ENCODE measurements around the gene PITRM1. TPM values are rescaled to one million over a fixed set of nuclear protein-coding genes. Genes with fewer than 3 reads are reported as not detected.

Gene PITRM1
- total RNA-seq, 1 experiment from 2014 or later, result 47.5 TPM

- no peak for DNase-seq (ENCODE audit: low spot score)
Measured at GRCh38 chr10:3140280-3140679, 32.3 kb downstream of the PITRM1 start.

GRCh38 chr10:3139216-3139910 is 33.2 kb downstream of the PITRM1 start:
- no peak for DNase-seq (ENCODE audit: low spot score)

- no peak for DNase-seq (ENCODE audit: low spot score)
Measured at GRCh38 chr10:3137958-3138726, 34.4 kb downstream of the PITRM1 start.

GRCh38 chr10:3136763-3137611 is 35.6 kb downstream of the PITRM1 start:
- no peak for DNase-seq (ENCODE audit: low spot score)

GRCh38 chr10:3136336-3136735 is 36.2 kb downstream of the PITRM1 start:
- no peak for DNase-seq (ENCODE audit: low spot score)

- DNase-seq (ENCODE audit: low spot score), result no peak
Measured at GRCh38 chr10:3135006-3135405, 37.6 kb downstream of the PITRM1 start.

- DNase-seq (ENCODE audit: low spot score), result no peak
Measured at GRCh38 chr10:3133948-3134347, 38.6 kb downstream of the PITRM1 start.

- DNase-seq (ENCODE audit: low spot score), result no peak
Measured at GRCh38 chr10:3132036-3133025, 40.3 kb downstream of the PITRM1 start.

GRCh38 chr10:3131098-3131497 is 41.5 kb downstream of the PITRM1 start:
- DNase-seq (ENCODE audit: low spot score), result no peak

- no peak for DNase-seq (ENCODE audit: low spot score)
Measured at GRCh38 chr10:3129581-3130340, 42.8 kb downstream of the PITRM1 start.

- no peak for DNase-seq (ENCODE audit: low spot score)
Measured at GRCh38 chr10:3128379-3129130, 44.0 kb downstream of the PITRM1 start.

- no peak for DNase-seq (ENCODE audit: low spot score)
Measured at GRCh38 chr10:3127921-3128320, 44.7 kb downstream of the PITRM1 start.

GRCh38 chr10:3126741-3127346 is 45.7 kb downstream of the PITRM1 start:
- no peak for DNase-seq (ENCODE audit: low spot score)

- DNase-seq (ENCODE audit: low spot score), result no peak
Measured at GRCh38 chr10:3126249-3126648, 46.3 kb downstream of the PITRM1 start.

GRCh38 chr10:3125527-3126170 is 46.9 kb downstream of the PITRM1 start:
- no peak for DNase-seq (ENCODE audit: low spot score)

GRCh38 chr10:3124412-3125175 is 48.0 kb downstream of the PITRM1 start:
- DNase-seq (ENCODE audit: low spot score), result no peak

GRCh38 chr10:3123571-3124411 is 48.8 kb downstream of the PITRM1 start:
- no peak for DNase-seq (ENCODE audit: low spot score)

Measured in H4 (cell line).